ENCODE data around the gene PLEKHG4B.

Gene PLEKHG4B

DNA sequence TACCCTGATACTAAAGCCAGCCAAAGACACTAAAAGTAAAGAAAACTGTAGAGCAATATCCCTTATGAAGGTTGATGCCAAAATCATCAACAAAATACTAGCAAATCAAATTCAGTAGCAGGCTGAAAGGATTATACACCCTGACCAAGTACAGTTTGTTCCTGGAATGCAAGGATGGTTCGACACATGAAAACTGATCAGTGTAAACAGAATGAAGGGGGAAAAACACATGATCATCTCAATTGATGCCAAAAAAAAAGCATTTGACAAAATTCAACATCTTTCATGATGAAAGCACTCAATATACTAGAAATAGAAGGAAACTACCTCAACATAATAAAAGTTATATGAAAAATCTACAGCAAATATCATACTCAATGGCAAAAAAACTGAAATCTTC lies 55.8 kb downstream of the PLEKHG4B start:
- intact Hi-C loops (cut with DNase I) = no loop called here

DNA sequence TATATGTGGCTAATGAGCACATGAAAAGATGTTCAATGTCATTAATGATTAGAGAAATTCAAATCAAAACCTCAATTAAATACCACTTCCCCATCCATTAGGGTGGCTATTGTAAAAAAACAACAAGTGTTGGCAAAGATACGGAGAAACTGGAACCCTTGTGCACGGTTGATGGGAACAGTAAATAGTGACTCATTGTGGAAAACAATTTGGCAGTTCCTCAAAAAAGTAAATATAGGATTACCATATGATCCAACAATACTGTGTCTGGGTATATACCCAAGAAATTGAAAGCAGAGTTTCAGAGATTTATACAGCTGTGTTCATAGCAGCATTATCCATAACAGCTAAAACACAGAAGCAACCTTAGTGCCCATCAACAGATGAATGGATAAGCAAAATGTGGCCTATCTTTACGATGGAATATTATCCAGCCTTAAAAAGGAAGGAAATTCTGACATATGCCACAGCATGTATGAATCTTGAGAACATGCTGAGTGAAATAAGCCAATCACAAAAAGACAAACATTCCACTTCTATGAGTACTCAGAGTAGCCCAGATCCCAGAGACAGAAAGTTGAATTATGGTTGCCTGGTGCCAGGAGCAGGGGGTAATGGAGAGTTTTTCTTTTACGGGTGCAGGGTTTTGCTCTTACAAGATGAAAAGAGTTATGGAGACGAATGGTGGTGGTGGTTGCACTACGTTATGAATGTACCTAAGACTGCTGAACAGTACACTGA lies 57.9 kb downstream of the PLEKHG4B start:
- peak in 1 of 42 donors; percentile 14 for DNase-seq
- intact Hi-C loops (cut with DNase I) = no loop called here

More for the DNA sequence above, 55.8 kb downstream of the PLEKHG4B start:
- DNase-seq = no peak

DNA sequence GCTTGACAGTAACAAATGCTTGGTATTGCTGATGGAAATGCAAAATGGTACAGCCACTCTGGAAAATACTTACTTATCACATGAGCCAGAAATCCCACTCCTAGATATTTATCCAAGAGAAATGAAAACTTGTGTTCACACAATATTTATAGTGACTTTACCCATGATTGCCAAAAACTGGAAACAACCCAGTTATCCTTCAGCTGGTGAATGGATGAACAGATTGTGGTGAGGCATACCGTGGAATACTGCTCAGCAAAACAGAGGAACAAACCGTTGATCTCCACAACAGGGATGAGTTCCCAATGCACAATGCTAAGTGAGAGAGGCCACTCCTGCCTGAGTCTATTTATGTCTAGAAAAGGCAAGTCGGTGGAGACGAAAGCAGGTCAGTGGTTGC lies 58.8 kb downstream of the PLEKHG4B start:
- intact Hi-C loops (cut with DNase I) = no loop called here
- peak in 1 of 42 donors; percentile 13 for DNase-seq

DNA sequence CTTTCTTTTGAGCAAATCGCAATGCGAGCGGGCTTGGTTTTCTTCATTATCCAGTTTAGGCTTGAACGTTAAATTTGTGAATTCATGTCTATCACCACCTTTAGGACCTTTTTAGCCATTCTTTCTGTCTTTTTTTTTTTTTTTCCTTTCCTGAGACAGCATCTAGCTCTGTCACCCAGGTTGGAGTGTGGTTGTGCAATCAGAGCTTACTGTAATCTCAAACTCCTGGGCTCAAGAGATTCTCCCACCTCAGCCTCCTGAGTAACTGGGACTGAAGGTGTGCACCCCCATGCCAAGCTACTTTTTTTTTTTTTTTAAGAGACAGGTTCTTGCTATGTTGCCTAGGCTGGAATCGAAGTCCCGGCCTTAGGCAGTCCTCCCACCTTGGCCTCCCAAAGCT lies 60.1 kb downstream of the PLEKHG4B start:
- peak in 1 of 42 donors; percentile 5 for DNase-seq
- intact Hi-C loops (cut with DNase I) = no loop called here

DNA sequence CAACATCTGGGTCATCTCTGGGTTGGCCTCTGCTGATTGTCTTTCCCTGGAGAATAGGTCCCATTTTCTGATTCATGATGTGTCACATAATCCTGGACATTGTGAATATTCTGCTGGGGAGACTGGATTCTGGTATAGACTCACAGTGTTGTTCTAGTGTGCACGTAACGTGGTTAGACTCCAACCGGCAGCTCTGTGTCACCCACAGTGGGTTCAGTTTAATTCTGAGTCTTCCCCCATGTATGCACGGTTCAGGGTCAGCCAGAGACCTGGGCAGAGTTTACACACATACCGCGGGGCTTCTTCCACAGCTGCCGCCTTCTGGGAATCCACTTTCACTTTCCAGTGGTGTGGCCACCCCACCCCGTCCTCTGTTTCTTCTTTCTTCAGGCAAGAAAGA lies 61.3 kb downstream of the PLEKHG4B start:
- peak in 1 of 42 donors; percentile 13 for DNase-seq
- intact Hi-C loops (cut with DNase I) = no loop called here

DNA sequence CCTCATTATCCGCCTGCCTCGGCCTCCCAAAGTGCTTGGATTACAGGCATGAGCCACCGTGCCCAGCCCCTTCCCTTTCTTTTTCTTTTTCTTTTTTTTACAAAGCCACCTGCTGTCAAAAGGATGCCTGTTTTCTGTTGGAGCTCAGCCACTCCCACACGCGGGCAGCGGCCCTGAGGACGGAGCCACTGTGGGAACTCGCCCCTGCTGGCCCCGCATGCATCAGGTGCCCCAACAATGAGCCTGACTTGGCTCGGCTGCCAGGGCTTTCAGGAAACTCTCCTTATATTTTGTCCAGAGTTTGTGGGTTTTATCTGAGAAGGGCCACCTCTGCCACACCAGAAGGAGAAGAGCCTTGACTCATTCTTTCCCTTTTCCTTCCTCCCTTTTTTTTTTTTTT lies 62.3 kb downstream of the PLEKHG4B start:
- DNase-seq = no peak
- intact Hi-C loops (cut with DNase I) = no loop called here

DNA sequence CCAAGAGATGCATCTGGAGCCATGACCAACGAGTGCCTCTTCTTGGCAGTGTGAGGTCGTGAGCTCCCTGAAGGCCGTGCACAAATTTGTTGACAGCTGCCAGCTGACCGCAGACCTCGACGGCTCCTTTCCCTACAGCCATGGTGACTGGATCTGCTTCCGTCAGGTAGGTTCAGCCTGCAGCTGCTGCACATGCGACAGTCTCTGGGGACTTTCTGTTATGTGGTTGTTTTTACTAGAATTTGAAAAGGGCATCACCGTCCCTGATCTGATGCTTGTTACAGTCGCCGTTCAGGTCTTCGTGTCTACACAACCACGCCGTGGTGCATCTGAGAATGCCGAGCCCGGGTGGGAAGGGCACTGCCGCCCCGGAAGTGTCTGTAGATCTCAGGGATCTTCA lies 62.9 kb downstream of the PLEKHG4B start:
- intact Hi-C loops (cut with DNase I) = no loop called here
- peak in 2 of 42 donors; percentile 1 to 35 for DNase-seq

DNA sequence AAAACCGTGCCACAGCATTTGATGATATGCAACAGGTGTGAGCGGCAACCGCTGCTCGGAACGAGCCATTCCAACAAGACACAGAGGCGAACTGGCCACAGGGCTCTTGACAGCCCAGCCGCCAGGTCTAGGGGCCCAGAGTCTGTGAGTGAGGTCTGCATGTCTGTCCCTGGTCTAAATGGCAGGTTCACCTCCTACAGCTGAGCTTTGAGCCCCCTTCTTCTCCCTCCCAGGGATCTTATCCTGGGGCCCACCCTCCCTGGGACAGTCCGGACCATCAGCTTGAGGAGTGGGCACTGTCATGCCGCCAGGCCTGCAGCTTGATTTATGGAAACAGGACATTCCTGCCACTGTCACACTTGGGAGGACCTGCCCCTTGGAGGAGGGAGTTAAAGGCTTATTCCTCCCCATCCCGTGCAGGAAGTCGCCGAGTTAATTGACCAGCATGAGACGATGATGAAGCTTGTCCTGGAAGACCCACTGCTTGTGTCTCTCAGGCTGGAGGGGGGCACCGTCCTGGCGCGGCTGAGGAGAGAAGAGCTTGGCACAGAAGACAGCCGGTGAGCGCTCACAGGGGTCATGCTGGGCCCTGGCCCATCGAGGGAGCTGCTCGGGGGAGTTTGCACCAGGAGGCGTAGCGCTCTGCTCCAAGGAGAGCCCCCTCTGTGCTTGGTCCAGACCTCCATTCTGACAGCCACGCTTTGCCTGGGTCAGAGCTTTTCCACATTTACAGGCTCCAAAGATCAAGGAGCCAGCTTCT lies 63.9 kb downstream of the PLEKHG4B start:
- intact Hi-C loops (cut with DNase I) = no loop called here
- peak in 2 of 42 donors; percentile 3 to 26 for DNase-seq

DNA sequence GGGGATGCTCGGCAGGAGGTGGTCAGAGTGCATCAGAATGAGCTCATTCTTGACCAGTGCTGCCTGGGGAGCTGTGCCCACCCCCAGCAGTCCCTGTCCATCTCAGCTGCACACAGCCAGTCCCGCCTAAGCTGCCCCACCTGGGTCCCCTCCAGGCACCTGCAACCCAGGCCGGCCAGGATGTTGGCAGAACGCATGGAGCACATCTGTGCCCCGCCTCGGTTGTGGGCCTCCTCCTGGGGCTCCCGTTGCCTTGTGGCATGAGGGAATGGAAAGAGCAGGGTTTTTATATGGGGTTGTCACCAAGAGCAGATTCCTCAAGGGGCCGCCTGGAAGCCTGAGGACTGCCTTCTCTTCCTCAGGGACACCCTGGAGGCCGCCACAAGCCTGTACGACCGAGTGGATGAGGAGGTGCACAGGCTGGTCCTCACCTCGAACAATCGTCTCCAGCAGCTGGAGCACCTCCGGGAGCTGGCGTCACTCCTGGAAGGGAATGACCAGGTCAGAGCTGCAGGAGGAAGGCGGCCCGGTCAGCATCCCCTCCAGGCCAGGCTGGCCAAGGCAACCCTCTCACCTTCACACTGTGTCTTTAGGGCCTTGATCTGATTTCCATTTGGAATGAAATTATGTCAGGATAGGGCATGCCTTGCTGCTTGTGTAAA lies 64.6 kb downstream of the PLEKHG4B start:
- DNase-seq = peak in 4 of 42 donors; percentile 5 to 40 (median 29)
- intact Hi-C loops (cut with DNase I) = no loop called here

DNA sequence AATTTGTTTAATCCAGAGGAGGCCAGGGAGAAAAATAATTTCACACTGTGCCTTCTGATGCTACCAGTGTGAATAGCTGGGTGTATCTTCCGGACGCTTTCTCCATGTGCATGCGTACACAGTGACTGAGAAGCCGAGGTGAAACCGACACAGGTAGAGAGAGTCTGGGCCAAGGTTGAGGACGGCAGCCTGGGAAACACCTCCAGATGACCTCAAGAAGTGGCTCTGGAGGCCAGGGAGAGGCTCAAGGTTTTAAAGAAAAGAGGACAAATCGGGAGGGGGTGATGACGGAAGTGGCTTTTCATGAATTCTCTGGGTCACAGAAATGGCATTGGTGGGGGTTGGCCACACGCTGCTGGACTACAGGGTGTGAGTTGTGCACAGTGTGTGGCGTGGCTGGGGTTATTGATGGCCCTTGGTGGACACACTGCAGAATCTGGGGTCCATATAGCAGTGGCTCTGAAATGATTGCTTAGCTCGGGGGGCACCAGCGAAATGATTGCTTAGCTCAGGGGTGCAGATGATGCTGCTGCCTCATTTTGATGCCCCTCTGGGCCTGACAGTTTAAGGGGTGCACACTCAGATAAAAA lies 65.3 kb downstream of the PLEKHG4B start:
- peak in 3 of 42 donors; percentile 2 to 39 (median 33) for DNase-seq
- intact Hi-C loops (cut with DNase I) = no loop called here

DNA sequence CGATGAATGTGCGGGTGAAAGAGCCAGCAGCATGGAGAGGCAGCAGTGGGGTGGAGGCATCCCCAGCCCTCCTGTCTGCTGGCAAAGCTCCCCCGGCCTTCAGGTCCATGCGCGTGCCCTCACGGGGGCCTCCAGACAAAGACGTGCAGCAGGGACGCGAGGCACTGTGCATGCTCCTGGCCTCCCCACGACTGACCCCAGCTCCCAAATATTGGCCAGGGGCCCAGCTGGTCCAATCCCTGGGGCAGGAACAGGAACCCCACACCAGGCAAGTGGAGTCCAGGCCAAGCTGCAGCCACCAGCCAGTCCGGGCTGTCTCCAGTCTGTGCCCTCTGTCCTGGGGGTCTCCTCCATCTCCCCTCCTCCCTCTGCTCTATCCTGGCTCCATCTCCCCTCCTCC lies 65.8 kb downstream of the PLEKHG4B start:
- DNase-seq = peak in 4 of 42 donors; percentile 5 to 40 (median 28)
- intact Hi-C loops (cut with DNase I) = no loop called here

DNA sequence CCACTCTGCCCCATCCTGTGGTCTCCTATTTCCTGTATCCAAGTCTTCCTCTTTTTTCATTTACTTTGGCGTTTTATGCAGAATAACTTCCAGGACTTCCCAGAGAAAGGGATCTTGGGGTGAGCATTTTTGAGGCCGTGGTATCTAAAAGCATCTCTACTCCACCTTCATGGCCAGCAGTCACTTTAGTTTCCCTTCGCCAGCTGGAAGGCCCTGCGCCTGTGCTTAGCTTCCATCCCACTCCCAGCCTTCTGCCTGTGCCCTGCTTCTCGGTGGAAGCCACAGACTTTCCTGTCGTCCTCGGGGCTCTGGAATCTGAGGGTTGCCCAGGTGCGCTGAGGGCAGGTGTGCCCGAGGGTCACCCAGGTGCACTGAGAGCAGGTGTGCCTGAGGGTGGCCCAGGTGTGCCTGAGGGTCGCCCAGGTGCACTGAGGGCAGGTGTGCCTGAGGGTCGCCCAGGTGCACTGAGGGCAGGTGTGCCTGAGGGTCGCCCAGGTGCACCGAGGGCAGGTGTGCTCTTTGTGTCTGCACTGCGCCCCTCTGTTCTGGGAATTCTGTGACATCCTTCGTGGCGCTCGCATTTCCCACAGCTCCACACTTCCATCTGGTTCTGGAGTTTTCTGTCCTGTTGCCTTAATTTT lies 67.0 kb downstream of the PLEKHG4B start:
- DNase-seq = peak in 1 of 42 donors; percentile 19
- intact Hi-C loops (cut with DNase I) = no loop called here

DNA sequence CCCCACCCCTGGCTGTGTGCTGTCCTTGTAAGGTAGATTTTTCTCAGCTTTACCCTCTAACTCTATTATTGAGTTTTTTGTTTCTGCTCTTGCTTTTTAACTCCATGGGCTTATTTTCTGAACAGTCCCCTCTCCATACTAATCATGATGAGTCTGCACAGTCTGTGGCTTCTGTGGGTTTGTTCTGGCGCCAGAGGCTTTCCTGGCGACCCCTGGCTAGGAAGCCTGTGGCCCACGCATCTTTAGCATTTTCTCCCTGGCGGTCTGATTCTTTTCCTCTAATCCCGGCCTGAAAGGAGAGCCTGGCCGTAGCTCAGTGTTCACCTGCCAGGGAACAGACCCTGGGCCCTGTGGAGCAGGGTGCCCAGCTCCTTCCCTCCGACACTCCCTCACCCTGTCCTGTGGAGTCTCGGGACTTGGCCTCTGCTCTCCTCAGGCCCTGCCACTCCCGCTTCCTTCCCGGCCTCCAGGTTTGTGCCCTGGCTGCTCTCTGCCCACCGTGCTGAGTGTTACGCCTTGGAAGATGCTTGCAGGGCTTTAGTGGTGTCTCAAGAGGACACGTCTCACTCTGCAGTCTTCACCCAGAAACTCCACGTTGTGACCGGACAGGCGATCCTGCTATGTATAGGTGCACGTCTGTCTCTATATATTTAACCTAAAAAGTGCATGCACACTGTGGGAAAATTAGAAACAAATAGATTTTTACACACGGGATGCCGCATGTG lies 67.6 kb downstream of the PLEKHG4B start:
- DNase-seq = peak in 2 of 42 donors; percentile 12 to 30
- intact Hi-C loops (cut with DNase I) = no loop called here

DNA sequence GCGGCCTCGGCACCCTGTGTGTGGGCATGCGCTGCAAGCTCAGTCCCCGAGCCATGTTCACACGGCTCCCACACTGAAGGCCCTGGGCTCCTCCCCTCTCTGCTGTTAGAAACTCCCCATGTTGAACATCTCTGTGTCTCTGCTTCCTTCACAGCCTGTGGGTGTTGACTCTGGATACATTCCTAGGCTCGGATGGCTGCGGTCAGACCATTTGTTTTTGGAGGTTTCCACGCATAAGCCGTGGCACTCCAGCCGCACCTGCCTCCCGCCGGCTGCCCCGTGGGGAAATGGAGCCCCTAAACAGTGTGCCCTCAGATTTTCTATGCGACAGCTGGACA lies 68.2 kb downstream of the PLEKHG4B start:
- DNase-seq = peak in 2 of 42 donors; percentile 22 to 36
- intact Hi-C loops (cut with DNase I) = no loop called here

DNA sequence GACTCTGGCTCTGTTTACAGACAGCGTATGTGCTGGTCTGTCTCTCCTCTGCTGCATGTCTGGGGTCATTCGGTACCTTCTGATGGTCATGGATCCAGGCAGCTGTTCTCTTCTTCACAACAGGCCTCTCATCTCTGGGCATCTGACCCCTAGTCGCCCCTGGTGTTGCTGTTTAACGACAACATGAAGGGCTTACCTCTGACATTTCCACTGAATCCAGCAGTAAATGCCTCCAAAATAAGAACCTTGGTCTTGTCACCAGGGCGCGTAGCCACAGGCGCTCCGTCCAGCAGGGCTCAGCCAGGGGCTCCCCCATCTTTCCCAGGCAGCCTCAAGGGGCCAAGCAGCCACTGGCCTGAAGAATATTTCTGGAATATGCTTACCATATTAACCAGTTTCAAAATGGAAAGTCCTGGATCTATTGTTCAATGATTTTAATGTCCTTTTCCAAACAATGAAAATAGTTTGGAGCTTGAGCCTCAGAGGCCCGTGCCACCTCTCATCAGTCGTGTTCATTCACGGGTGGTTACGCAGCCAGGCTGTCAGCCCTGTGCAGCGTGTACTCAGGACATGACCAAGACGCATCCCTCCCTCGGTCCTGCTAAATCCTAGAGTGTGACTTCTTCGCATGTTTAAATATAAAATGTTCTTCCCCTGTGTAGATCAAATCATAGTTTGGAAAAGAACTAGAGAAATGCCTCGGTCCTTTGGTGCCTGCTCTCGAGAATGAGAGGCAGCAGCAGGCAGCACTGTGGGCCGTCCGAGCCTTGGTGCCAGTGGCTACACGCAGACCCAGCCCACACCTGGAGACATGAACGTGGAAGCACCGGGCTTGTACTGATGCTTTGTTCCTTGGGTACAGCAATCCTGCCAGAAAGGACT lies 69.2 kb downstream of the PLEKHG4B start:
- DNase-seq = peak in 3 of 42 donors; percentile 3 to 34 (median 27)
- intact Hi-C loops (cut with DNase I) = no loop called here

DNA sequence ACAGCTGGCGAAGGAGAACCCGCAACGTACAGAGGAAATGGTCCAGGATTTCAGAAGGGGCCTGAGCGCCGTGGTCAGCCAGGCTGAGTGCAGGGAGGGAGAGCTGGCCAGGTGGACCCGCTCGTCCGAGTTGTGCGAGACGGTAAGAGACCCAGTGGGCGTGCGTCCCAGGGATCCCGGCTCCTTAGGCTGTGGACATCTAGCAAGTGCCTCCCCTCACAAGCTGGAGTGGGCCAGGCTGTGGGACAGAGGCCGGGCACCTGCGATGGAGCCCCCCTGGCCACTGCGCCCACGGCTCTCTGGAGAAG lies 69.8 kb downstream of the PLEKHG4B start:
- intact Hi-C loops (cut with DNase I) = no loop called here
- peak in 3 of 42 donors; percentile 2 to 28 (median 14) for DNase-seq

DNA sequence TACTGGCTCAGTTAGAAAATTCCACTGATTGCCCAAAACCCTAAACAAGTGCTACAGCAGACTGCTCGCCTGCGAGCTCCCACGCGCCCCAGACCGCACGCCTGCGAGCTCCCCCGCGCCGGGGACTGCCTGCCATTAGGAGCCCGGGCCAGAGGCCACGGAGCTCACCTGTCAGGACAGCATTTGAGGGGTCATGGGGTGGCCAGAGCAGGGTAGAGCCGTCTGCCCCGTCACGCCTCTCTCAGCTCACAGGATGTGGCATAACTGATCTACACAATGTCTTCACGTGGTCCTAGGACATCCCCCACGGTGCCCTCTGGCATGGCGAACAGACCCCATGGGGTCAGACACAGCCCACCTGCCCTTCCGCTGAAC lies 70.2 kb downstream of the PLEKHG4B start:
- intact Hi-C loops (cut with DNase I) = no loop called here
- DNase-seq = peak in 3 of 42 donors; percentile 12 to 28 (median 18)

All from head of caudate nucleus (tissue), 42 donors.